C4-2B (cell line): ENCODE measurements around the gene SORCS2.

ENCODE experiments used
- CTCF ChIP-seq: fragments of 450-650 bp; conservative IDR thresholded peaks from 2 replicates; pipeline ENCODE4 v1.5.1; 2017; ENCODE audit warnings: mild to moderate bottlenecking
- ZFX ChIP-seq: fragments of 450-650 bp; IDR thresholded peaks from 2 replicates; pipeline ENCODE4 v1.6.1; 2017

- TF ChIP-seq CTCF (no peak), ZFX (no peak)
Measured at GRCh38 chr4:7301126-7301785, 108.9 kb downstream of the SORCS2 start.
